Mucosa of stomach (tissue), 1 donor: Measurements from ENCODE around the gene SLF2.

Experiments
- H3K27me3 ChIP-seq: one replicate; pipeline ENCODE4 v1.7.0; 2013; ENCODE audit warnings: mild to moderate bottlenecking, low read length; ENCODE audit not compliant: control insufficient read depth, insufficient read depth
- H3K36me3 ChIP-seq: one replicate; pipeline ENCODE4 v1.7.0; 2013; ENCODE audit warnings: low read length; ENCODE audit not compliant: control insufficient read depth, insufficient read depth
- H3K4me1 ChIP-seq: one replicate; pipeline ENCODE4 v1.7.0; 2013; ENCODE audit warnings: mild to moderate bottlenecking, low read length; ENCODE audit not compliant: control insufficient read depth, insufficient read depth
- H3K4me3 ChIP-seq: one replicate; pipeline ENCODE4 v1.7.0; 2013; ENCODE audit warnings: low read length
- H3K9ac ChIP-seq: one replicate; pipeline ENCODE4 v1.7.0; 2013; ENCODE audit warnings: mild to moderate bottlenecking, low read length, moderate library complexity
- H3K9me3 ChIP-seq: one replicate; pipeline ENCODE4 v1.7.0; 2013; ENCODE audit warnings: mild to moderate bottlenecking, low read length, moderate library complexity; ENCODE audit not compliant: control insufficient read depth
- donor health status: Pancreatic carcinoma.

The SLF2 gene

DNA sequence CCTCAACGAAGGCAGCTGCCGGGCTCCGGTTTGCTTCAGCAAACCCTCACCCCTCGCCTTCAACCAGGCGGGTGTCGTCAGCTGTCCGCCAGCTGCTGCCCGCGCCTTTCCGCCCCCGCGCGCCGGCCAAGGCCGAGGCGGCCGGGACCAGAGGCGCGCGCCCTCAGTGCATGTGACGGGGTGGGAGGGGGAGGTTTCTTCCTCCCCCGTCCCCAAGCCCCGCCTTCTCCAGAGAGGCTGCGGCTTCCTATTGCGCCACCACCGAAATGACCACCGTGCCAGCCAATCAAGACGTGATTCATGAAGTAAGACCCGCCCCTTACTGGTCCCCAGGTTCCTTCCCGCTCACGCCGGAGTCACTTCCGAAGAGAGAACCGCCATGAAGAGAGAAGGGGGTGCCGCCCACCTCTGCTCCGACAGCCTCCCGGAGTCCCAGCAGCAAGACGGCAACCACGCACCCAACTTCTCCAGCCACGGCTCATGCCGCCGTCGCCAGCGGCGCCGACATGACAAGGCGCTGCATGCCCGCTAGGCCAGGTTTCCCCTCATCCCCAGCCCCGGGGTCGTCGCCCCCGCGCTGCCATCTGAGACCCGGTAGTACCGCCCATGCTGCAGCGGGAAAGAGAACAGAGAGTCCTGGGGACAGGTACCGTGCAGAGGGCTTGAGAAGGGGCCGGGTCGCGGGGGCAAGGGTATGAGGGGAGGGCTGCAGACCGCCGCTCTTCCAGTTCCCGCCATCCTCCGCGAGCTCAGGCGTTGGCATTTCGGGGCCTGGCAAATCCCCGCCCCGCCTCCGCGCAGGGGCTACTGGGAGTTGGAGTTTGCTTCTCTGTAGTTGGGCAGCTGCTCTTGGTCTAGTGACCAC lies at the start of gene SLF2:
Gene SLF2, plus strand, starts transcription at position 359 of the 865 bp plus-strand sequence. Its CDS starts 148 bp downstream, at position 507.
- Histone ChIP-seq H3K9me3 (no peaks in the 10 kb centered on the region), H3K36me3 (no peaks in the 10 kb centered on the region), H3K27me3 (no peaks in the 10 kb centered on the region), H3K4me1 (peaks cover 6% of the 10 kb centered on the region), H3K4me3 (peak within 1 kb of the TSS; percentile 90), H3K9ac (peak within 1 kb of the TSS; percentile 75)

GRCh38 chr10:100863433-100863832 lies 49.3 kb upstream of the SLF2 start:
- Histone ChIP-seq H3K27me3 (peaks cover 44% of the 10 kb centered on the region), H3K4me3 (no peak overlapping the region), H3K9me3 (no peaks in the 10 kb centered on the region), H3K4me1 (no peaks in the 10 kb centered on the region), H3K9ac (no peak overlapping the region), H3K36me3 (no peaks in the 10 kb centered on the region)

- Histone ChIP-seq H3K27me3 (peaks cover 43% of the 10 kb centered on the region), H3K4me3 (no peak overlapping the region), H3K9me3 (no peaks in the 10 kb centered on the region), H3K9ac (no peak overlapping the region), H3K4me1 (no peaks in the 10 kb centered on the region), H3K36me3 (no peaks in the 10 kb centered on the region)
These were observed 48.5 kb upstream of the SLF2 start for GRCh38 chr10:100864036-100864885.

DNA sequence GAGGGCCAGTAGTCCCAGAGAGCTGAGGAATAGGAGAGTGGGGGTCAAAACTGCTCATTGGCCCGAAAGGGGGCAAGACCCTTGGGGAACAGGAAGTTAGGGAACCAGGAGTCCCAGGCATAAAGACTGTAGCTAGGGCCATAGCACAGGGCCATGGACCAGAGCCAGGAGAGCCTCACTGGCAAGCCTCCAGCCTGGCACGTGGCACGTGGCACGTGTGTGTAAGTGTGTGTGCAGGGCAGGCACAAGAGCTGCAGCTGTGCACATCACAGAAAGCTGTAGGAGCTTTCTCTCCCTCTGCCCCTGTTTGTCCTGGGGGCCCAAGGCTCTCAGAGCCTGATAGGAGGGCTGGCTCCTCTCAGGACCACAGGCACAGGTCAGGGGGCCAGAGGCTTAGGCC lies 47.8 kb upstream of the SLF2 start:
- Histone ChIP-seq H3K36me3 (no peaks in the 10 kb centered on the region), H3K9ac (no peak overlapping the region), H3K4me1 (no peaks in the 10 kb centered on the region), H3K27me3 (peaks cover 37% of the 10 kb centered on the region), H3K9me3 (no peaks in the 10 kb centered on the region), H3K4me3 (no peak overlapping the region)

- H3K9ac ChIP-seq = no peak overlapping the region
- H3K9me3 ChIP-seq = no peaks in the 10 kb centered on the region
- H3K4me1 ChIP-seq = no peaks in the 10 kb centered on the region
- H3K4me3 ChIP-seq = no peak overlapping the region
- H3K36me3 ChIP-seq = no peaks in the 10 kb centered on the region
- H3K27me3 ChIP-seq = peaks cover 33% of the 10 kb centered on the region
These were observed 46.8 kb upstream of the SLF2 start for GRCh38 chr10:100866010-100866409.

GRCh38 chr10:100866575-100867098 lies 46.1 kb upstream of the SLF2 start:
- Histone ChIP-seq H3K27me3 (peaks cover 33% of the 10 kb centered on the region), H3K4me1 (no peaks in the 10 kb centered on the region), H3K9ac (no peak overlapping the region), H3K36me3 (no peaks in the 10 kb centered on the region), H3K4me3 (no peak overlapping the region), H3K9me3 (no peaks in the 10 kb centered on the region)

DNA sequence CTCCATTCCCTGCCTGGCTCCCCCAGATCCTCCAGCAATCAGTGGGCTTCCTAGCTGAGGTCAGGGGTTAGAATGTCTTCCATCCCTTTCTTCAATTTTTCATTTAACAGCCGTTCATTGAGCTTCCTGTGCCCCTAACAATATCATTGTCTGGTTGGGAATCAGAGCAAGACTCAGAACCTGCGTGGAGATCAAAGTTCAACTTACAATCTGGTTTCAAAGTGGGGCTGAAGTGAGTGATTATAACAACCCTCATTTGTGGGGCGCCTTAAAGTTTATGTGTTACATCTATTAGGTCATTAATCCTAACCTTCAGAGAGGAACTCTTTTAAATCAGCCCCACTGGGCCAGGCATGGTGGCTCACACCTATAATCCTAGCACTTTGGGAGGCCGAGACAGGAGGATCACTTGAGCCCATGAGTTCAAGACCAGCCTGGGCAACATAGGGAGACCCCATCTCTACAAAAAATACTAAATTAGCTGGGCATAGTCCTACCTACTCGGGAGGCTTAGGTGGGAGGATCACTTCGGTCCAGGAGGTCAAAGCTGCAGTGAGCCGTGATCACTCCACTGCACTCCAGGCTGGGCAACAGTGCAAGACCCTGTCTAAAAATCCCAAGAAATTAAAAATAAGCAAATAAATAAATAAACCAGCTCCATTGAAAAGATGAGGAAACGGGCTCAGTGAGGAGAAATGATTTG lies 45.4 kb upstream of the SLF2 start:
- Histone ChIP-seq H3K27me3 (peaks cover 33% of the 10 kb centered on the region), H3K9me3 (no peaks in the 10 kb centered on the region), H3K36me3 (no peaks in the 10 kb centered on the region), H3K4me1 (no peaks in the 10 kb centered on the region), H3K9ac (no peak overlapping the region), H3K4me3 (no peak overlapping the region)

DNA sequence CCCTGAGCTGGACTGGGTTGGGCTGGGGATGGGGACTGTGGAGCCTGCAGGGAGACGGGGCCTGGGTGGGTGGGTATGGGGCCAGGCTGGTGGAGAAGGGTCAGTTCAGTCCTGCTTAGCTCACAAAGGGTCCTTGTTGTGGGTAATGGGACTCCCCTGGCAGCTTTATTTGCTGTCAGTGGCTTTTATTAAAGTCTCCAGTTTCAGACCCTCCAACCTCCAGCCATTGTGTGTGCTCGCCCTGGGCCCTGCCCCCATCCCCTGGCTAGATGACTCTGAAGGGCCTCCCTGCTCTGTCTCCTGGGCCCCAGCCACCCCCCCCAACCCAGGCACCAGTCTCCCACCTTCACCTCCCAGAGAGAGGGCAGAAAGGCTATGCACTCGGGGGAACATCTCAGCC lies 44.4 kb upstream of the SLF2 start:
- no peak overlapping the region for H3K9ac ChIP-seq
- H3K36me3 ChIP-seq = no peaks in the 10 kb centered on the region
- H3K27me3 ChIP-seq = peaks cover 30% of the 10 kb centered on the region
- no peak overlapping the region for H3K4me3 ChIP-seq
- no peaks in the 10 kb centered on the region for H3K9me3 ChIP-seq
- no peaks in the 10 kb centered on the region for H3K4me1 ChIP-seq

- no peak overlapping the region for H3K4me3 ChIP-seq
- H3K4me1 ChIP-seq = no peaks in the 10 kb centered on the region
- H3K9ac ChIP-seq = no peak overlapping the region
- H3K9me3 ChIP-seq = no peaks in the 10 kb centered on the region
- no peaks in the 10 kb centered on the region for H3K36me3 ChIP-seq
- peaks cover 33% of the 10 kb centered on the region for H3K27me3 ChIP-seq
These were observed 43.4 kb upstream of the SLF2 start for GRCh38 chr10:100869399-100869798.

DNA sequence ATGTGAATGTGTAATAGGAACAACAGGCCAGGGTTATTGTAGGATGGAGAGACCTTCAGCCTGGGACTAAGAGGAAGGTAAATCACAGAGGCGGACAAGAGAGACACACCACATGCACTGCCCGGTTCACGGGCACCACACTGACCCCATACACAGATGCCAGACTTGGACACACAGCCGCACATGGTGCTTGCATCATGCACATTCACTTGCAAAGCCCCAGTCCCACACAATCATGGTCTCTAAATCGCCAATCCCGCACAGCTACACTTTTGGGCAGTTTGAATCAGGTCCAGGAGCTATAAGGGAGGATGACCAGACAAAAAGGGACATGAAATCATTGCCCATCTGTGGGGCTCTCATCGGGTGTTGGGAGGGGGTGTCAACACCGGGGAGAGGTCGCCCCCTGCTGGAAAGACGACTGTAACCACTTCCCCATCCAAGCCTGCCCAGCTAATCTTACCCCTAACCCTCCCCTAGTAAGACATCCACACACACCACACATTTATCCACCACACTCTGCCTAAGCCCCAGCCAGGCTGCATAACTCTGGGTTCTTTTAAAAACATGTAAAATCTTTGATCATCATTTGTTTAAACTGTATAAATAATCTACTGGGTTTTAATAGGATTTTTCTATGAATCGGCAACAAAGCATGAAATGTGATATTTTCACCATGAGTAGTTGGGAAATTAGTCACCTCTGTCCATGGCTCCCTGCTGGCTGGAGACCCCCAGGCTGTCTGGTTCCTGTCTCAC lies 40.5 kb upstream of the SLF2 start:
- no peaks in the 10 kb centered on the region for H3K4me1 ChIP-seq
- no peaks in the 10 kb centered on the region for H3K36me3 ChIP-seq
- no peak overlapping the region for H3K9ac ChIP-seq
- no peak overlapping the region for H3K4me3 ChIP-seq
- H3K27me3 ChIP-seq = peaks cover 32% of the 10 kb centered on the region
- H3K9me3 ChIP-seq = no peaks in the 10 kb centered on the region

GRCh38 chr10:100873146-100873826 lies 39.5 kb upstream of the SLF2 start:
- H3K9me3 ChIP-seq = no peaks in the 10 kb centered on the region
- H3K27me3 ChIP-seq = peaks cover 29% of the 10 kb centered on the region
- H3K4me3 ChIP-seq = no peak overlapping the region
- no peak overlapping the region for H3K9ac ChIP-seq
- no peaks in the 10 kb centered on the region for H3K4me1 ChIP-seq
- H3K36me3 ChIP-seq = no peaks in the 10 kb centered on the region
